Measurements from ENCODE around the gene IPPK. TPM values are rescaled to one million over a fixed set of nuclear protein-coding genes. Genes with fewer than 3 reads are reported as not detected.
"Not testable (repeated sequence)": the region's sequence is repeated elsewhere in the genome, so short reads cannot be mapped to it uniquely, and the experiment has no call there.

The IPPK gene
- total RNA-seq, 1 experiment from 2014 or later = 13.2 TPM

- H3K4me1 ChIP-seq (replicated peaks) = no peaks in the 10 kb centered on the region
- no peak for DNase-seq (ENCODE audit: low read depth in 1 of 2, low spot score in 2 of 2)
- H3K4me3 ChIP-seq = no peak overlapping the region
- no peak overlapping the region for H3K27ac ChIP-seq
- no peaks in the 10 kb centered on the region for H3K9me3 ChIP-seq (replicated peaks)
- H3K27me3 ChIP-seq (replicated peaks) = no peaks in the 10 kb centered on the region
- H3K36me3 ChIP-seq = no peaks in the 10 kb centered on the region
Measured at GRCh38 chr9:92576175-92576574, 93.8 kb downstream of the IPPK start.

GRCh38 chr9:92573612-92574011 lies 96.3 kb downstream of the IPPK start:
- not testable (repeated sequence) for H3K9me3 ChIP-seq (replicated peaks); H3K27me3 ChIP-seq (replicated peaks); H3K27ac ChIP-seq; H3K4me3 ChIP-seq; DNase-seq (ENCODE audit: low read depth in 1 of 2, low spot score in 2 of 2); H3K4me1 ChIP-seq (replicated peaks); H3K36me3 ChIP-seq

GRCh38 chr9:92571871-92572270 lies 98.1 kb downstream of the IPPK start:
- H3K36me3 ChIP-seq; H3K27me3 ChIP-seq (replicated peaks); H3K9me3 ChIP-seq (replicated peaks); DNase-seq (ENCODE audit: low read depth in 1 of 2, low spot score in 2 of 2); H3K27ac ChIP-seq; H3K4me1 ChIP-seq (replicated peaks); H3K4me3 ChIP-seq: not testable (repeated sequence)

- Histone ChIP-seq H3K9me3 (replicated peaks) (no peaks in the 10 kb centered on the region), H3K4me3 (no peak overlapping the region), H3K4me1 (replicated peaks) (peaks cover 13% of the 10 kb centered on the region), H3K27ac (no peak overlapping the region), H3K27me3 (replicated peaks) (no peaks in the 10 kb centered on the region), H3K36me3 (no peaks in the 10 kb centered on the region)
- no peak for DNase-seq (ENCODE audit: low read depth in 1 of 2, low spot score in 2 of 2)
Measured at GRCh38 chr9:92564982-92565381, 104.9 kb downstream of the IPPK start.

GRCh38 chr9:92564504-92564903 lies 105.4 kb downstream of the IPPK start:
- Histone ChIP-seq H3K36me3 (no peaks in the 10 kb centered on the region), H3K27ac (no peak overlapping the region), H3K4me1 (replicated peaks) (peaks cover 13% of the 10 kb centered on the region), H3K27me3 (replicated peaks) (no peaks in the 10 kb centered on the region), H3K9me3 (replicated peaks) (no peaks in the 10 kb centered on the region), H3K4me3 (no peak overlapping the region)
- no peak for DNase-seq (ENCODE audit: low read depth in 1 of 2, low spot score in 2 of 2)

Other genes starting within 250 kb of the IPPK start
- 0.37 and 0.81 TPM in 2 replicates for gene OMD, start 245.7 kb downstream of the IPPK start, total RNA-seq (2014; rRNA removed; shearing (Covaris generic))
- not detected in 2 replicates for gene ASPN, start 187.6 kb downstream of the IPPK start, total RNA-seq (2014; rRNA removed; shearing (Covaris generic))
- gene ECM2, start 134.1 kb downstream of the IPPK start, total RNA-seq (2014; rRNA removed; shearing (Covaris generic)) = 2.2 and 4.9 TPM in 2 replicates
- gene BICD2, start 94.7 kb upstream of the IPPK start, total RNA-seq (2014; rRNA removed; shearing (Covaris generic)) = 60.1 and 67.4 TPM in 2 replicates
- 5.5 and 9.6 TPM in 2 replicates for gene ZNF484, start 207.9 kb upstream of the IPPK start, total RNA-seq (2014; rRNA removed; shearing (Covaris generic))